ENCODE data around the gene GAA.
"Not testable (repeated sequence)": the region's sequence is repeated elsewhere in the genome, so short reads cannot be mapped to it uniquely, and the experiment has no call there.

GAA gene

DNA sequence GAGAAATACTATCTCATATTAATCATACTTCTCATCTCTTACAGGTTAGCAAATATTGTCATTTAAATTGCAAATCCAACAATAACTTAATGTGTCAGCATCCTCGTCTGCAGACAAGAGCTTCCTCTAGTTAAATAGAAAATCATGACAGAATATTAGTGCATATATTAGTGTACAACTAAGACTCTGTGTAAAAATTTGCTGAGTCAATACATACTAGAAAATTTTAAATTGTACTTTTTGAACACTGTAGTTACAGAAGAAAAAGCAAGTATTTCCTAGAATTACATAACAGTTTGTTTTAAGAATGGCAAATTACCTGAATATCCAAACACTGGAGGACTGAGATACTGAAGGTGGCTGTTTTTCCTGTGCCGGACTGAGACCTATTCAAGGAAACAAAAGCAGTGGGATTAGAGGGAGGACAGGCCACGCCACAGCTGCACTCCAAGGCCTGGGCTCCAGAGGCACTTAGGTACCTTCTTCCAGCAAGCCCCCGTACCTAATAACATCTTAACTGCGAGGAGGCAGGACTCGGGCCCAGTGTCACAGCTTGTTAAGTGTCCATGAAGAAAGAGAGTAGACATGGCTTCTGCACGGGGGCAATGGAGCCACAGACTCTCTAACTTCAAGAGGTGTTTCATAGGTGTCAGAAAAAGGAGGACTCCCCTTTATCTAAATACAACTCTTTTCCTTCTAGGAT, 40.2 kb downstream of the GAA start:
- DNase-seq (ENCODE audit: insufficient read length, low spot score), result no peak
- no peak for FAIRE-seq

DNA sequence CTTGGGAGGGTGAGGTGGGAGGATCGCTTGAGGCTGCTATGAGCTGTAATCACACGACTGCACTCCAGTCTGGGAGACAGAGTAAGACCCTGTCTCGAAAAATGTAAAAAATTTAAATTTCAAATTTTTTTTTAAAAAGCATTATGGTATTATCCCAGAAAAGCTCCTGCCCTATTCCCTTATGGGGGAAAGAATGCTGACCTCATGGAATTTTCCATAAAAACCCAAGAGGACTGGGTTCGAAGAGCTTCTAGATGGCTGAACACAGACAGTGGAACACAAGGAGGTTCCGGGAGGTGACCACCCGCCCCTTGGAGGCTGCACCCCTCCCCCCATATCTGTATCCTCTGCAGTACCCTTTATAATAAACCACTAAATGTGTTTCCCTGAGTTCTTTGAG, 41.5 kb downstream of the GAA start:
- DNase-seq (ENCODE audit: insufficient read length, low spot score), result no peak
- no peak for FAIRE-seq

DNA sequence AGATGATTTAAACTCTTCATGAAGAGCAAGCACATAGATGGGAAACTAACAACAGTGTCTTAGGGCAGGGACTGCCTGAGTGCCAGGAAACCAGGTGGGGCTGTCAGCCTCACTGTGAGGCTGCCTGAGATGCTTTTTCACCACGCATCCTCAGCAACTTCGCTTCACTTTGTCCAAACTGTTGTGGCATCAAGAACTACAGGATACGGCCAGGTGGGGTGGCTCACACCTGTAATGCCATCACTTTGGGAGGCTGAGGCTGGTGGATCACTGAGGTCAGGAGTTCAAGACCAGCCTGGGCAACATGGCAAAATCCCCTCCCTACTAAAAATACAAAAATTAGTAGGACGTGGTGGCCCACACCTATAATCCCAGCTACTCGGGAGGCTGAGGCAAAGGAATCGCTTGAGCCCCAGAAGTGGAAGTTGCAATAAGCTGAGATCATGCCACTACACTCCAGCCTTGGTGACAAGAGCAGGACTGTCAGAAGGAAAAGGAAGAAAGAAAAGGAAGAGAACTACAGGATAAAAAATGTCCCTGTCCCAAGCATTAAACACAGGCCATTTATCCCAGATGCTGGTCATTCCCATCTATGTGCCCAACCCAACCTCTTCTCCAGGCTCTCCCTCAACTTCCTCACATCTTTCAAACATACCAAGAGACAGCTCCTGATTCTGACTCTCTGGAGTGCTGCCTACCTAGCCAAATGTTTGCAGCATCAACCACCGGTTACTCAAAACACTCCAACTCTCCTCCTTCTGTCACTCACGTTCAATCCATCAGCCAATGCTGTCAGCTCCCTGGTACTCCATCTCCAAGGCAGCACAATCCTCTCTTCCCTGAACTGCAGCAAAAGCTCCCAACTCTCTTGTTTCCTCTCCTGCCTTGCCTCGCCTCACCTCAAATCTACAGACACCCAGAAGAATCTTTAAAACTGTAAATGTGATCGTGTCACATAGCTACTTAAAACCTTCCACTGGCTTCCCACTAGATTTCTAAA, 44.0 kb downstream of the GAA start:
- FAIRE-seq (no peak), DNase-seq (ENCODE audit: insufficient read length, low spot score) (no peak)

DNA sequence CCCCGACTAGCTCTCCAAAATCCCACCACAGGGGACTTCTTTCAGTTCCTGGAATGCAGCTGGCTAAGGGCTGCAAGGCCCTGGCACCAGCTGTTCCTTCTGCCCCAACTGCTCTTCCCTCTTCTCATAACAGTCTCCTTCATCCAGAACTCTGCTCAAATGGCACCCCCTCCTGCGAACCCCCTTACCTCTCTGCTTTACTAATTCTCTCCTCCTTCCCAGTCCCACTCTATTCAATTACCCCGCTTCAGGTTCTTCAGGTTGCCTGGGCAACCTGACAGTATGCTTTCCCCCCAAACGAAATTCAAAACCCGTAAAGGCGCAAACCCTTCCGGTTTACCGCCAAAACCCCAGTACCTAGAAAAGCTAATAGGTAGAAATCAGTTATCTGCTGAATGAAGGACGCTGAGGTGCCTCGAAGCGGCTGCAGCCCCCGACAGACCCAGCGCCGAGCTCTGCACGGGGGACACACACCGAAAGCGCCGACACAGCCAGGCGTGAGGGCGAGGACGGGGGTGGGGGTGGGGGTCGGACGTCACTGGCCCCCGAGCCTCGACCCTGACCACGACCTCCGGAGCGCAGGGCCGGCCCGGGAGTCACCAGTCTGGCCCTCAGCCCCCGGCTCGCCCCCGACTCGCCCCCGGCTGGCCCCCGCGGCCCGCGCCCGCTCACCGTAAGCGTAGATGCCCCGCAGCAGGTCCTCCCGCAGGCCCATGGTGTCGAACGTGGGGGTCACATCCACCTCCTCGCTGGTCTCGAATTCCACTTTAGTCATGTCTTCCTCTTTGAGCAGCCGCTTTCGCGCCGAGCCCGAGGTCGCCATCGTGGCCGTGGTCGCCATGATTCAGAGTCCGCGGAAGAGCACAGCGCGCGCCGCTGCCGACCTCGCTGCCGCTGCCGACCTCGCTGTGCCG, 45.0 kb downstream of the GAA start:
- FAIRE-seq (no peak), DNase-seq (ENCODE audit: insufficient read length, low spot score) (no peak)

DNA sequence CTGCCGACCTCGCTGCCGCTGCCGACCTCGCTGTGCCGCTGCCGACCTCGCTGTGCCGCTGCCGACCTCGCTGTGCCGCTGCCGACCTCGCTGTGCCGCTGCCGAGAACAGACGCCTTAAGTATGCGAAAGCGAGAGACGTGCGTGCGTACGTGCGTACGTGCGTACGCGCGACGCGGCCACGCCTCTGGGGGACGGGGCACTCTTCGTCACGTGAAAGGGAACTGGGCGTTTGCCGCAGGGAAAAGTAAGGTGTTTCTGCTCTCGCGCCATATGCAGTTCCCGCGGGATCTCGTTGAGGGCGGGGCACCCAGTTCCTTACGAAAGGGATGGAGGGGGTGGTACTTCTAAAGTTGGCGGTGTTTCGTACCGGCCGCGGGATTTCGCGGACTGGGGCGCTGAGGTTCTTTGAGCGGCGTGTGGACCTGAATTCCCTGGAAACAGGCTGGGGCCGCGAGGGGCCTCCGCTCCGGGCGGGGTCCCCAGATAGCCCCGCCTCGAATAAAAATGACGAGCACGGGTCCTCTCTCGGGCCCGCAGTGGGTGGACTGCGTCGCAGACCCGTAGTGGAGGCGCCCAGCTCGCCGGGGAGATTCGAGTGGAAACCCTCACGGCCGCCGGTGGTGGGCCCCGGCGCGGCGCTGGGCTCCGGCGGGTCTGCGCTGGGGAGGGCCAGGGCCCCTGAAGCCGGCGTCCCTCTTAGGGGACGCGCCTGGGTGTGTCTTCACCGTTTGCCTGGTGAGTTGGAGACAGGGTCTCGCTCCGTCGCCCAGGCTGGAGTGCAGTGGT, 45.8 kb downstream of the GAA start, which contains the start of gene EIF4A3:
EIF4A3 (minus strand) TSS at position 94 of the 788 bp plus-strand sequence. CDS start 167 bp downstream, outside the sequence.
- DNase-seq (ENCODE audit: insufficient read length, low spot score) (peak; percentile 99), FAIRE-seq (peak; percentile 99)

GRCh38 chr17:80151333-80151732, 50.0 kb downstream of the GAA start:
- no peak for FAIRE-seq
- no peak for DNase-seq (ENCODE audit: insufficient read length, low spot score)

GRCh38 chr17:80152081-80152702, 50.8 kb downstream of the GAA start:
- FAIRE-seq (no peak), DNase-seq (ENCODE audit: insufficient read length, low spot score) (no peak)

GRCh38 chr17:80153004-80153403, 51.6 kb downstream of the GAA start:
- no peak for DNase-seq (ENCODE audit: insufficient read length, low spot score)
- FAIRE-seq, result no peak

DNA sequence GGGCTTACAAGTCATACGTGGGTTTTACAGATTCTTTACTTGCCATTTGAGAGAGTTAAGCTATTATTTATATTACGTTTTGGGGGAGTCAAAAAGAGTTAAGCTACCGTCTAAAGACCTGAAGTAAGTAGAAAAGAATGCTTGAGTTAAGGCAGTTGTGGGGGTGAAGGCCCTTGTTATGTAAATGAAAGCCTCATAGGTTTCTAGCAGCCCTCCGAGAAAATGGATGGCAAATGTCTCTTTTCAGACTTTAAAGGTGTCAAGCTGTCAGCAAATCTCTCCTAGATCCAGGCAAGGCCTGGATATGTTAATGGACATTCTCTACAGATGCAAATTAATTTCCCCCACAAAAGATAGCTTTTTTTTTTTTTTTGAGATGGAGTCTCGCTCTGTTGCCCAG, 52.8 kb downstream of the GAA start:
- no peak for DNase-seq (ENCODE audit: insufficient read length, low spot score)
- FAIRE-seq, result no peak

- DNase-seq (ENCODE audit: insufficient read length, low spot score); FAIRE-seq: not testable (repeated sequence)
Measured at GRCh38 chr17:80155600-80155999, 54.2 kb downstream of the GAA start.

DNA sequence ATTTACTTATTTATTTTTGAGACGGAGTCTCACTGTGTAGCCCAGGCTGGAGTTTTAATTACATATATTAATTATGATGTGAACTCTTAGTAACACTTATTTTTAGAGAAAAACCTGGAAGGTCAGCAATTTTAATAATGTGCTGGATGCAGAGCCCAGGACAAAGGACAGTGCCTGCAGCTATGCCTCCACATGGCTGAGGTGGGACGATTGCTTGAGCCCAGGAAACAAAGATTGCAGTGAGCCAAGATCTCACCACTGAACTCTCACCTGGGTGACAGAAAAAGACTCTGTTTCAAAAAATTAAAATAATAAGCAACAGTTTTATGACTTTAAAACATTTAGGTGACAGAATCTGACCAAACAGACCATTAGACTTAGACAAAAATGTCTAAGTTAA, 57.5 kb downstream of the GAA start:
- FAIRE-seq, result no peak
- DNase-seq (ENCODE audit: insufficient read length, low spot score), result no peak

GRCh38 chr17:80160536-80160935, 59.2 kb downstream of the GAA start:
- FAIRE-seq, result no peak
- DNase-seq (ENCODE audit: insufficient read length, low spot score), result no peak

DNA sequence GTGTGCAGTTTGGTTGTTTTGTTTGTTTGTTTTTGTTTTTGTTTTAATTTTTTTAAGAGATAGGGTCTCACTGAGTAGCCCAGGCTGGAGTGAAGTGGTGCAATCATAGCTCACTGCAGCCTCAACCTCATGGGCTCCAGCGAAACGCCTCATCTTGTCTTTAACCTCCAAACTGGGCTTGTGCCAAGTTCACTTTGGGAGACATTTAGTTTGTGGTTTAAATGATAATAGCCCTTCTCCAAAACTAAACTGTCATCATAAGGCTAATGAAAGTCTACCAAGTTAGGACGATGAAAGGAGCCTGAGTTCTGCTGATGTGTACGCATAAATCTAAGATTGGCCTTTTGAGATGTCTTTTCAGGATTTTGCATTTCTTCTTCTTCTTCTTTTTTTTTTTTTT, 62.0 kb downstream of the GAA start:
- FAIRE-seq, result no peak
- DNase-seq (ENCODE audit: insufficient read length, low spot score), result no peak

- DNase-seq (ENCODE audit: insufficient read length, low spot score) (no peak), FAIRE-seq (no peak)
Measured at GRCh38 chr17:80164185-80164584, 62.8 kb downstream of the GAA start.

GRCh38 chr17:80166446-80166845, 65.1 kb downstream of the GAA start:
- no peak for FAIRE-seq
- no peak for DNase-seq (ENCODE audit: insufficient read length, low spot score)

- no peak for FAIRE-seq
- DNase-seq (ENCODE audit: insufficient read length, low spot score), result no peak
Measured at GRCh38 chr17:80168371-80168770, 67.0 kb downstream of the GAA start.

GRCh38 chr17:80169107-80169506, 67.7 kb downstream of the GAA start:
- FAIRE-seq, result no peak
- no peak for DNase-seq (ENCODE audit: insufficient read length, low spot score)
